GM12891 (cell line): Measurements from ENCODE around the gene SPTBN1.

Experiments
- PAX5 ChIP-seq: IDR thresholded peaks from 2 replicates; pipeline ENCODE4 v1.6.1; 2011; ENCODE audit warnings: low read length, moderate library complexity, mild to moderate bottlenecking; ENCODE audit not compliant: insufficient read depth, severe bottlenecking
- POLR2A ChIP-seq: IDR thresholded peaks from 2 replicates; pipeline ENCODE4 v1.6.1; 2011; ENCODE audit warnings: low read depth, low read length, control low read depth
- POLR2AphosphoS5 ChIP-seq: IDR thresholded peaks from 2 replicates; pipeline ENCODE4 v1.6.1; 2011; ENCODE audit warnings: low read depth, low read length, control low read depth
- POU2F2 ChIP-seq: IDR thresholded peaks from 2 replicates; pipeline ENCODE4 v1.6.1; 2011; ENCODE audit warnings: low read depth, mild to moderate bottlenecking, control low read depth, low read length, moderate library complexity
- SPI1 ChIP-seq: IDR thresholded peaks from 2 replicates; pipeline ENCODE4 v1.6.1; 2011; ENCODE audit warnings: low read depth, low read length, control low read depth
- TAF1 ChIP-seq: IDR thresholded peaks from 2 replicates; pipeline ENCODE4 v1.6.1; 2011; ENCODE audit warnings: low read depth, low read length, control low read depth

DNA sequence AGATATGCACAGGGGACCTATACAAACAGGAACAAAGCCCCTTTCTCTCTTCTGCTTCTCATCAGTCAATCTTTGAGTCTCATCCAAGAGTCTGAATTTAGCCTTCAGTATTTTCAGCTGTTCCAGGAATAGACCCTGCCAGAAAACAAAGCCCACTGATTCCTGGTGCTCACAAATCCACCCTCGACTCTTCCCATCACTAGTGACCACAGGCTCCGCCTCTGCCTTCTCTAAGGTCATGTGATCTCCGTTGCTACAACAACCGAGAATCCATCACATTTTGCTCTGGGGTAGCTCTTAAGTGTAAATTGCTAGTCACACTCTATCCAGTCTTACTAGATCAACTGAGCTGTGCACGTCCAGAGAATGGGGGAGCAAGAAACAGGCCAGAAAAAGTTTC, 46.4 kb upstream of the SPTBN1 start:
- TF ChIP-seq SPI1 (no peak), POLR2A (no peak), POLR2AphosphoS5 (no peak), TAF1 (no peak), POU2F2 (no peak), PAX5 (no peak)
